Upper lobe of left lung (tissue), 4 donors: ENCODE measurements around the gene KLHL7.

Source experiments
- CTCF ChIP-seq, 6 experiments: fragments of 450-650 bp in 4 of 6; fragments of 200-600 bp in 2 of 6; sonication (generic) in 2 of 6; IDR thresholded peaks; one replicate each; pipeline ENCODE4 v1.5.1; 2016 to 2019; ENCODE audit warnings: antibody characterized with exemption in 6 of 6
- POLR2A ChIP-seq, 4 donors: fragments of 450-650 bp; IDR thresholded peaks; one replicate each; pipeline ENCODE4 v1.5.1; 2016 to 2017; ENCODE audit warnings: antibody characterized with exemption in 4 of 4, mild to moderate bottlenecking in 2 of 4
- POLR2AphosphoS5 ChIP-seq, 2 donors: sonication (generic); formaldehyde crosslinking; IDR thresholded peaks; one replicate each; pipeline ENCODE4 v1.5.1; 2017; ENCODE audit warnings: antibody characterized with exemption in 2 of 2

GRCh38 chr7:23120106-23120505 lies 14.5 kb downstream of the KLHL7 start:
- TF ChIP-seq CTCF (IDR thresholded peaks at IDR 0.05) (no peak), POLR2AphosphoS5 (IDR thresholded peaks at IDR 0.05) (no peak), POLR2A (IDR thresholded peaks at IDR 0.05) (no peak)
